ENCODE data around the gene GCN1.
"Not testable (repeated sequence)": the region's sequence is repeated elsewhere in the genome, so short reads cannot be mapped to it uniquely, and the experiment has no call there.

GCN1 gene

DNA sequence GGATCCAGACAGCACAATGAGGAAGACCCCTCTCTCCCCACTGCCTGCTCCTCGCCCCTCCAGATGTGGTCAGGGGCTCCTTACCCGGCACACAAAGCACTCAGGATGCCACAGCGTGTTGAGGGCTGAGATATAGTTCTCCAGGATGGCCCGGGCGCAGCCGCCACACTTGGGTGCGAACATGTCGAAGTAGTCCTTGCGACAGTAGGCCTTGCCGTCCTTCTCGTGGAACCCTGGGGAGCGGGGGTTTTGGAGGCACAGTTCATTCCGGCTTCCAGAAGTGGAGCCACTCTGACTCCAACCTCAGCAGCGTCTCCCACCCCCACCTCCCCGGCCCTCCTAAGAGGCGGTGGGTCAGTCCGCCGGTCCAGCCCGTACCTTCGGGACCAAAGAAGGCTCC lies 19.2 kb upstream of the GCN1 start:
- no peak for DNase-seq (ENCODE audit: low read depth in 2 of 2)

GRCh38 chr12:120213182-120213581 lies 18.7 kb upstream of the GCN1 start:
- not testable (repeated sequence) for DNase-seq (ENCODE audit: low read depth in 2 of 2)

- DNase-seq (ENCODE audit: low read depth in 2 of 2): no peak
Observed at GRCh38 chr12:120212301-120212700, 17.8 kb upstream of the GCN1 start.

DNA sequence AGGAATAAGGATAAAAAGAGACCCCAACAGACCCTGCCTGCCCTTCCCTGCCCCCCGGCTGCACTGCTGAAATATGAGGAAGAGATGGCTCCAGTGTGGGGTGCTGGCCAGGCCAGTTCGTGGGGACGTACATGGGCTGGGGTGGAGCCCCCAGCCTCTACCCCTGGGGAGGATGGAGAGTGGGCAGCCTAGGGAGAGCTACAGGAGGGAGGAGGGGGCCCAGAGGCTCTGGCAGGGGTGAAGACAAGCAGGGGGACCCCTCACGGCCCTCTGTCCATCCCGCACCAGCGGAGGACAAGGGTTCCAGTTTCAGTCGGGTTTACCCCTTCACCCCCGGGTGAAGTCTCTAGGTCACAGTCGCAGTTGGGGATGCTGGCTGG lies 17.4 kb upstream of the GCN1 start:
- no peak for DNase-seq (ENCODE audit: low read depth in 2 of 2)

GRCh38 chr12:120211243-120211903 lies 16.9 kb upstream of the GCN1 start:
- no peak for DNase-seq (ENCODE audit: low read depth in 2 of 2)

DNA sequence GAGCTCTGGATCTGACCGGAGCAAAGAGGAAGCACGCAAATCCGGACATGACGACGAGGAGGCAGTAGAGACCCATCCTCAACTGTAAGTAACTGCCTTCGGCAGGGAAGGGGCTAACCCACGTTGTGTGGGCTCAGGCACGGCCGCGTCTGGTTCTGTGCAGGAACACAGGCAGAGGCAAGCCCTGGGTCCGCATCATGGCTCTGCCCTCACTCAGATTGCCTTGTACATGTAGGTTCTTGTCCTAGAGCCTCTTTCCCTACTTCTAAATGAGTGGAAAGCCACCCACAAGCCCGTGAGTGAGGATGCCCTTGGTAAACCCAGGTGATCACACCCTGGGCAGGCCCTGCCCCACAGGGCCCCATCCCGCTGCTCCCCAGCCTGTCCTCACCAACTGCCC lies 15.3 kb upstream of the GCN1 start:
- DNase-seq (ENCODE audit: low read depth in 2 of 2): no peak

- no peak for DNase-seq (ENCODE audit: low read depth in 2 of 2)
Observed at GRCh38 chr12:120207227-120207626, 12.7 kb upstream of the GCN1 start.

GRCh38 chr12:120206781-120207180 lies 12.3 kb upstream of the GCN1 start:
- not testable (repeated sequence) for DNase-seq (ENCODE audit: low read depth in 2 of 2)

- DNase-seq (ENCODE audit: low read depth in 2 of 2): no peak
Observed at GRCh38 chr12:120206228-120206627, 11.7 kb upstream of the GCN1 start.

DNA sequence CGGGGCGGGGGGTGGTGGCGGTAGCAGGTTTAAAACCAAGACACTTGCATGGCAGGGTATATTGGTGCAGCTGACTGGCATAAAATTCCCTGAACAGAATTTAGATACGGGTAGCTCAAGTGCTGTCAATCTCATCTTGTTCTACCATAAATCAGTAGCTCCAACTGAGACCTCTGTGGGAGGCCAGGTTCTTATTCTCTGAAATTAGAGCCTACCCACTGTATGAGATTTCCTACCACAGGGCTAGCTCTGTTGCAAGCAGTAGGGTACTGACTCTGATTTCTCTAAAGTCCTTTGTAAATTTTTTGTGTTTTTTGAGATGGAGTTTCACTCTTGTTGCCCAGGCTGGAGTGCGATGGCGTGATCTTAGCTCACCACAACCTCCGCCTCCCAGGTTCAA lies 9.7 kb upstream of the GCN1 start:
- no peak for DNase-seq (ENCODE audit: low read depth in 2 of 2)

DNA sequence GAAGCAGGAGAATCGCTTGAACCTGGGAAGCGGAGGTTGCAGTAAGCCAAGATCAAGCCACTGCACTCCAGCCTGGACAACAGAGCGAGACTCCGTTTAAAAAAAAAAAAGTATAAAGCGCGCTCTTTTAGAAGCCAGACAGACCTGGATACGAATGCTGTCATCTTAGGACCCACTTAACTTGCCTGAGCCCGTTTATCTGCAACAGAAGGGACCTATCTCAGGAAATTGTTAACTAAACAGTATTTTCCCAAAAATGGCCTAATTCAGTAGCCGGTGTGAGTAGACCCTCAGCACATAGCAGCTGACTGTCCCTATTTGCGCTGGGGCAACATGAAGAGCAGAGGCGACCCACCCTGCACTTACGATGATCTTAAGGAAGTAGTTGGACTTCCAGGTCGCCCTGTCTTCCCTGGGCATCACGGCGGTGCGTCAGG lies 5.9 kb upstream of the GCN1 start:
- no peak for DNase-seq (ENCODE audit: low read depth in 2 of 2)

DNA sequence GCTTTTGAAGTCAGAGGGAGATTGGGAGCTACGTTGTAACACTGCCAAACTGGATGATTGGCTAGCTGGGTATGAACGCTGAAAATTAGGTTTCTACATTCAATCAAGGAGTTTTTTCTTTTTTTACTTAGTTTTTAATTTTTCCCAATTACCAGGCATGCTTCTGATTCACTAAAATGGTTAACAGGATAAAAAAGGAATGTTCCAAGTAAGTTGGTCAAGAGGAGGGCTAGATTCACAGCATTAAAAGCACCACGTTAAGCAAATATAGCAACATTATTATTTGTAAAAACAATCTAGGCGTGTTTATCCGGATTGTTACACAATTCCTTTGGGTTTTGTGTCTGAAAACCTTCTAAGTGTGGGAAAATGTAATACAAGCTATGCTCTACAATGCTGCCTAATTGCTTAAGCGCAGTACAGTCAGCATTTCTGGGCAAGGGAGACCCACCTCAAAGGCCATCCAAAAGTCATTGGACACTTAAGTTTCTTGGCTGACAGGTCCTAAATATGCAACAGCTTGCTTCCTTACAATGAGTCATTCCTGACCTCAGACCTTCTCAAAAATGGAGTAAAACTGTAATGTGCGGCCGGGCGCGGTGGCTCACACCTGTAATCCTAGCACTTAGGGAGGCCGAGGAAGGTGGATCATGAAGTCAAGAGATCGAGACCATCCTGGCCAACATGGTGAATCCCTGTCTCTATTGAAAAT lies 5.2 kb upstream of the GCN1 start:
- no peak for DNase-seq (ENCODE audit: low read depth in 2 of 2)

DNA sequence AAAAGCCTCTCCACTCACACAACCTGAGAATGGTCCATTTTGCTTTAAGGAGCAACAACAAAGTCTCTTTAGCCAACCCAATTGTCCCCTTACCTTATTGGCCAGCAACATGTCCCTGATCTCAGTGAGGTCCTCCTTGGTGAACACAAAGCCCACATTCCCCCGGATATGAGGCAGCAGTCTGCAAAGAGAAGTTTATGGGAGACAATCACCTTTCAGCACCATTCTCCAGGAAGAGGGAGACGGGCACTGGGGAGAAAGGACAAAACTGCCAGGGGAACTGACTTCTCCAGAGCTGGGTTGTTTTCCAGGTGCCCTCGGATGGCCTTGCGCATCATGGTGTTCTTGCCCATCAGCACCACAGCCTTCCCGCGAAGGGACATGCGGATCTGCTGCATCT lies 4.5 kb upstream of the GCN1 start:
- no peak for DNase-seq (ENCODE audit: low read depth in 2 of 2)

GRCh38 chr12:120197542-120197887 lies 3.0 kb upstream of the GCN1 start:
- no peak for DNase-seq (ENCODE audit: low read depth in 2 of 2)

DNA sequence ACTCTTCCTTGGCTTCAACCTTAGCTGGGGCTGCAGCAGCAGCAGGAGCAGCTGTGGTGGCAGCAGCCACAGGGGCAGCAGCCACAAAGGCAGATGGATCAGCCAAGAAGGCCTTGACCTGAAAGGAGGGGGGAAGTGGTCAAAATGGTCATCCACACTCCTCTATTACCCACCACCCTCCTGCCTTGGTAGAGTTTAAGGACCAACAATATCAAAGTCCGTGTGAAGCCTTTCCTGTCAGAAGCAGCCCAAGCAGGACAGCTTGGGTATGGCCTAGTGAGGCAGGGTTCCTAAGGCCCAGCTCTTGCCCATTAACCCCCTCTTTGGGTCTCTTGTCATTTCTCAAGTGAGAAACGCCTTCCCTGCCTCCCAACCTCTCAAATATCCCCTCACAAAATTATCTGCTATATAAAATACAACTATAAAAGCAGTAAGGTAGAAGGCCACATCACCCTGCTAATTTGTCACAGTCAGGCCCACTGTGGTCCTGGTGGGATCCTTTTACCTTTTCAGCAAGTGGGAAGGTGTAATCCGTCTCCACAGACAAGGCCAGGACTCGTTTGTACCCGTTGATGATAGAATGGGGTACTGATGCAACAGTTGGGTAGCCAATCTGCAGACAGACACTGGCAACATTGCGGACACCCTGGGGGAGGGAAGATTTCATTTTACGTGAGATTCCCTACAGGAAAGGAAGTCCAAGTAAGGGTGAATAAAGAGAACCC lies 2.5 kb upstream of the GCN1 start:
- DNase-seq (ENCODE audit: low read depth in 2 of 2): not testable (repeated sequence)

- no peak for DNase-seq (ENCODE audit: low read depth in 2 of 2)
Observed at GRCh38 chr12:120196363-120196762, 1.8 kb upstream of the GCN1 start.

DNA sequence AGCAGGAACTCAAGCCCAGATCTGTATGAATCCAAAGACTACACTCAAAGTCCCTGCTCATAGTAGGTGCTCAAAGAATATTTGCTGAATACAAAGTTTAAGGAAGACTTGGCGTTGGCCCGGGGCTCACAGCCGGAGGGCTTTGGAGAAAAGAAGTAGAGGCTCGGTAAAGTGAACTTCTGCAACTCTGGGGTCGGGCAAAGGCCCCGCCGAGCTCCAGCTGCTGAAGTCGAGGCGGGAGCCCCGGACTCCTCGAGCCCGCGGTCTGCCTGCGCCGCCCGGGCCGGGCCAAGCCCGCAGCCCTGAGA lies 335 bp downstream of the GCN1 start:
- no peak for DNase-seq (ENCODE audit: low read depth in 2 of 2)

GRCh38 chr12:120193286-120193685 lies 1.2 kb downstream of the GCN1 start:
- DNase-seq (ENCODE audit: low read depth in 2 of 2): not testable (repeated sequence)

GRCh38 chr12:120190985-120191480 lies 3.5 kb downstream of the GCN1 start:
- no peak for DNase-seq (ENCODE audit: low read depth in 2 of 2)

DNA sequence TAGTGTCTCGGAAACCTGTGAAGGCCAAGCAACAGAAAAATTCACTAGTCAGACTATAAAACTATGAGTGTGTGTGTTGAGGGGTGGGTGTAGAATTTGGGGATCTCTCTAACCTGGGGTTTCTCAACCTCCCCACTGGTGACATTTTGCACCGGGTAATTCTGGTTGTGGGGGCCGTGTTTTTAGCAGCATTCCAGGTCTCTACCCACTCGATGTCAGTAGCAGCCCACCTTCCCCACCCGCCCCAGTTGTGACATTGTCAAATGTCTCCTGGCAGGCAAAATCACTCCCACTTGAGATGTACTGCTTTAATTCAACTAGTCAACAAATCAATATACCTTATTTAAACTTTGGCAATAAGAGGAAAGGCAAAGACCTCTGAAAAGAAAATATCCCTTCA lies 4.1 kb downstream of the GCN1 start:
- no peak for DNase-seq (ENCODE audit: low read depth in 2 of 2)

GRCh38 chr12:120186654-120187053 lies 7.9 kb downstream of the GCN1 start:
- DNase-seq (ENCODE audit: low read depth in 2 of 2): no peak

- no peak for DNase-seq (ENCODE audit: low read depth in 2 of 2)
Observed at GRCh38 chr12:120183211-120183631, 11.3 kb downstream of the GCN1 start.

DNA sequence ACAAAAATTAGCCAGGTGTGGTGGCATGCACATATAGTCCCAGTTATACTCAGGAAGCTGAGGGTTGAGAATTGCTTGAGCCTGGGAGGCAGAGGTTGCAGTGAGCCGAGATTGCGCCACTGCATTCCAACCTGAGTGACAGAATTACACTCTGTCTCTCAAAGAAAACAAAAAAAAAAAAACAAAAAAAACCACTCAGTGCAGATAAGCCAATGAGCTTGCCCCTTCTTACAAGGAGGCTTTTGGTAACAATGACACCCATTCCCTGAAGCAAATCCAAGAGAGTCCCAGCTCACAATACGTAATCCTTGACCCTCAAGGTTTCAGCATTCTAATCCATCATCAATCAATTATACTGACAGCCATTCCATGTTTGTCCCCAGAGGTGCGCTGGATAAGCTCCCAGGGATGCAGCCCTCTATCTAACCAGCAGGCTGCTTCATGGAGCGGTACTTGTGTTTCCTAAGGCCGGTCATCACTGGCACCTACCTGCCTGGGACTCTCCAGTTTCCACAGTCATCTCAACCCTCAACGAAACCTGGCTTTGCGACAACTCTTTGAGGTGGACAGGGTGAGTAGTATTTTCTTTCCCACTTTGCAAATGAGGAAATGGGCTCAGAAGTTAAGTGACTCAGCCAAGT lies 12.4 kb downstream of the GCN1 start:
- no peak for DNase-seq (ENCODE audit: low read depth in 2 of 2)

Measured in stimulated activated CD8-positive, alpha-beta memory T cell treated with anti-CD3 and anti-CD28 coated beads, Interleukin-7, amount 100 ng/mL, for 4 hours (primary cell).